A673 (cell line): ENCODE results near the gene CCDC78. TPM values are rescaled to one million over a fixed set of nuclear protein-coding genes. Genes with fewer than 3 reads are reported as not detected.

Experiments
- BruUV-seq: library from RNA; stranded (reverse); fragments of 400-500 nt; replicated peaks from 2 replicates; lab custom pipeline; 2021; lab: Mats Ljungman, UMichigan
- CTCF ChIA-PET: fragments of 300-600 bp; sonication (Branson Sonifier 250); formaldehyde crosslinking; loops from one replicate; lab custom pipeline; 2022; ENCODE audit warnings: antibody characterized with exemption; lab: Charles Lee
- POLR2A ChIA-PET: fragments of 300-600 bp; sonication (Branson Sonifier 250); formaldehyde crosslinking; loops from one replicate; lab custom pipeline; 2022; ENCODE audit warnings: antibody characterized with exemption; ENCODE audit not compliant: low non-redundant PET; lab: Charles Lee
- DNase-seq: peaks from one replicate; pipeline ENCODE4 v3.0.0-alpha.2; 2015; ENCODE audit warnings: low spot score
- H3K27ac ChIP-seq: fragments of 200-600 bp; sonication (generic); 2 replicates; pipeline ENCODE4 v1.5.1; 2016; ENCODE audit warnings: mixed run types, low read depth, mild to moderate bottlenecking, mixed read lengths, antibody characterized with exemption, low read length; ENCODE audit not compliant: poor library complexity, severe bottlenecking
- H3K27me3 ChIP-seq: fragments of 200-600 bp; sonication (generic); replicated peaks from 2 replicates; pipeline ENCODE4 v1.6.1; 2017; ENCODE audit warnings: mixed run types, low read depth, mild to moderate bottlenecking, mixed read lengths, antibody characterized with exemption, low read length; ENCODE audit not compliant: insufficient read depth, poor library complexity
- H3K36me3 ChIP-seq: fragments of 200-600 bp; sonication (generic); 2 replicates; pipeline ENCODE4 v1.6.1; 2016; ENCODE audit warnings: mixed run types, mild to moderate bottlenecking, mixed read lengths, antibody characterized with exemption, low read length; ENCODE audit not compliant: insufficient read depth, poor library complexity, severe bottlenecking
- H3K4me1 ChIP-seq: fragments of 200-600 bp; sonication (generic); 2 replicates; pipeline ENCODE4 v1.6.1; 2017; ENCODE audit warnings: mixed run types, mild to moderate bottlenecking, mixed read lengths, antibody characterized with exemption, low read length; ENCODE audit not compliant: insufficient read depth, poor library complexity, severe bottlenecking
- H3K4me3 ChIP-seq: fragments of 200-600 bp; sonication (generic); 2 replicates; pipeline ENCODE4 v1.5.1; 2016; ENCODE audit warnings: low read depth, mixed run types, mild to moderate bottlenecking, mixed read lengths, low read length; ENCODE audit not compliant: poor library complexity, severe bottlenecking
- H3K9me3 ChIP-seq: fragments of 200-600 bp; sonication (generic); 2 replicates; pipeline ENCODE4 v1.6.1; 2016; ENCODE audit warnings: mixed run types, low read depth, mild to moderate bottlenecking, mixed read lengths, antibody characterized with exemption, low read length; ENCODE audit not compliant: poor library complexity, severe bottlenecking
- CTCF ChIP-seq: fragments of 300-800, 200-600 bp; sonication (generic); conservative IDR thresholded peaks from 2 replicates; pipeline ENCODE4 v1.5.1; 2017; ENCODE audit warnings: low read depth, mild to moderate bottlenecking, antibody characterized with exemption, low read length, moderate library complexity, mixed read lengths
- EZH2 ChIP-seq: fragments of 200-600 bp; sonication (generic); IDR thresholded peaks from 2 replicates; pipeline ENCODE4 v1.6.1; 2017; ENCODE audit warnings: borderline replicate concordance, low read depth, mild to moderate bottlenecking, mixed read lengths, antibody characterized with exemption, low read length; ENCODE audit not compliant: poor library complexity, severe bottlenecking
- intact Hi-C: fragments of 100-400 bp; cut with micrococcal nuclease; formaldehyde crosslinking; loops from one replicate; pipeline ENCODE4 v1.10.0; 2022; ENCODE audit not compliant: unreplicated experiment
- total RNA-seq: library from RNA; stranded (reverse); gene quantifications from 2 replicates; pipeline ENCODE4 v1.2.3, GENCODE V29; 2021

Gene CCDC78
- total RNA-seq, 1 experiment from 2014 or later: 0.28 TPM

GRCh38 chr16:750485-750884 is 24.2 kb upstream of the CCDC78 start:
- intact Hi-C loops: no loop called here
- Histone ChIP-seq H3K4me1 (no peaks in the 10 kb centered on the region), H3K27ac (no peak overlapping the region), H3K27me3 (no peaks in the 10 kb centered on the region), H3K36me3 (no peaks in the 10 kb centered on the region), H3K4me3 (no peak overlapping the region), H3K9me3 (no peaks in the 10 kb centered on the region)
- no peak for DNase-seq
- TF ChIP-seq EZH2: no peak
- TF ChIP-seq CTCF: no peak
- POLR2A ChIA-PET: no interaction called here
- no TSS peak for BruUV-seq
- CTCF ChIA-PET: no interaction called here

GRCh38 chr16:749010-749409 is 22.8 kb upstream of the CCDC78 start:
- Histone ChIP-seq H3K27me3 (no peaks in the 10 kb centered on the region), H3K27ac (no peak overlapping the region), H3K36me3 (no peaks in the 10 kb centered on the region), H3K4me1 (no peaks in the 10 kb centered on the region), H3K4me3 (no peak overlapping the region), H3K9me3 (no peaks in the 10 kb centered on the region)
- POLR2A ChIA-PET: no interaction called here
- intact Hi-C loops: no loop called here
- TF ChIP-seq EZH2 (no peak), CTCF (no peak)
- no peak for DNase-seq
- no TSS peak for BruUV-seq
- CTCF ChIA-PET: interaction anchor here (0.7 kb wide), 1 partner anchor 8 kb away, joined by 3 read pairs; the partner anchor contains the start of gene CIAO3

GRCh38 chr16:747978-748746 is 21.9 kb upstream of the CCDC78 start:
- intact Hi-C loops: no loop called here
- no peak for DNase-seq
- Histone ChIP-seq H3K27ac (no peak overlapping the region), H3K4me1 (no peaks in the 10 kb centered on the region), H3K9me3 (no peaks in the 10 kb centered on the region), H3K36me3 (no peaks in the 10 kb centered on the region), H3K27me3 (no peaks in the 10 kb centered on the region), H3K4me3 (no peak overlapping the region)
- TF ChIP-seq EZH2 (no peak), CTCF (no peak)
- ChIA-PET POLR2A (no interaction called here), CTCF (no interaction called here)
- BruUV-seq: no TSS peak
